ENCODE measurements around the gene AGTPBP1.
"Not testable (repeated sequence)": the region's sequence is repeated elsewhere in the genome, so short reads cannot be mapped to it uniquely, and the experiment has no call there.

Gene AGTPBP1

GRCh38 chr9:85741875-85742596, at the start of gene AGTPBP1:
Gene AGTPBP1, minus strand, starts transcription at chr9:85741954. Its CDS starts 29,421 bp downstream, at chr9:85712533.
- DNase-seq, result peak; percentile 97

- not testable (repeated sequence) for DNase-seq
Measured at GRCh38 chr9:85786116-85786515, 44.4 kb upstream of the AGTPBP1 start.

GRCh38 chr9:85773844-85774243, 32.1 kb upstream of the AGTPBP1 start:
- not testable (repeated sequence) for DNase-seq

- DNase-seq, result not testable (repeated sequence)
Measured at GRCh38 chr9:85761802-85762201, 20.0 kb upstream of the AGTPBP1 start.

- not testable (repeated sequence) for DNase-seq
Measured at GRCh38 chr9:85757716-85758115, 16.0 kb upstream of the AGTPBP1 start.

- DNase-seq, result not testable (repeated sequence)
Measured at GRCh38 chr9:85756216-85756615, 14.5 kb upstream of the AGTPBP1 start.

GRCh38 chr9:85746309-85746708, 4.6 kb upstream of the AGTPBP1 start:
- DNase-seq, result no peak

GRCh38 chr9:85745203-85745602, 3.4 kb upstream of the AGTPBP1 start:
- no peak for DNase-seq

- DNase-seq, result no peak
Measured at GRCh38 chr9:85744480-85744879, 2.7 kb upstream of the AGTPBP1 start.

GRCh38 chr9:85743275-85744128, 1.7 kb upstream of the AGTPBP1 start:
- peak; percentile 19 for DNase-seq

- peak; percentile 25 for DNase-seq
Measured at GRCh38 chr9:85742597-85742936, 813 bp upstream of the AGTPBP1 start.

- peak; percentile 72 for DNase-seq
Measured at GRCh38 chr9:85741095-85741874, 469 bp downstream of the AGTPBP1 start.

GRCh38 chr9:85740787-85741094, 1.0 kb downstream of the AGTPBP1 start:
- no peak for DNase-seq

- DNase-seq, result no peak
Measured at GRCh38 chr9:85738509-85738908, 3.2 kb downstream of the AGTPBP1 start.

GRCh38 chr9:85737671-85738070, 4.1 kb downstream of the AGTPBP1 start:
- DNase-seq, result no peak

- DNase-seq, result no peak
Measured at GRCh38 chr9:85730916-85731630, 10.7 kb downstream of the AGTPBP1 start.

GRCh38 chr9:85729882-85730281, 11.9 kb downstream of the AGTPBP1 start:
- DNase-seq, result no peak

- no peak for DNase-seq
Measured at GRCh38 chr9:85727500-85727899, 14.3 kb downstream of the AGTPBP1 start.

- no peak for DNase-seq
Measured at GRCh38 chr9:85726737-85727136, 15.0 kb downstream of the AGTPBP1 start.

GRCh38 chr9:85723215-85723614, 18.5 kb downstream of the AGTPBP1 start:
- DNase-seq, result peak; percentile 68

GRCh38 chr9:85719411-85719810, 22.3 kb downstream of the AGTPBP1 start:
- DNase-seq, result not testable (repeated sequence)

GRCh38 chr9:85717818-85718217, 23.9 kb downstream of the AGTPBP1 start:
- DNase-seq, result not testable (repeated sequence)

- no peak for DNase-seq
Measured at GRCh38 chr9:85717220-85717619, 24.5 kb downstream of the AGTPBP1 start.

Measured in CD4-positive, alpha-beta T cell treated with Interleukin-12 subunit alpha and Interleukin-12 subunit beta, for 1 hour (primary cell).